Esophagus (tissue), 2 donors: Measurements from ENCODE around the gene UCHL3. TPM values are rescaled to one million over a fixed set of nuclear protein-coding genes. Genes with fewer than 3 reads are reported as not detected.

Source experiments
- H3K27ac ChIP-seq, 2 donors: one replicate each; pipeline ENCODE4 v1.5.1; 2013; ENCODE audit warnings: low read depth in 2 of 2, mild to moderate bottlenecking in 2 of 2, inconsistent platforms in 1 of 2, low read length in 1 of 2, moderate library complexity in 1 of 2
- H3K27me3 ChIP-seq, 2 donors: one replicate each; pipeline ENCODE4 v1.6.1; 2013; ENCODE audit warnings: low read length in 2 of 2, control low read depth in 1 of 2, mild to moderate bottlenecking in 1 of 2; ENCODE audit not compliant: insufficient read depth in 2 of 2, control insufficient read depth in 1 of 2
- H3K36me3 ChIP-seq, 2 donors: one replicate each; pipeline ENCODE4 v1.6.1; 2013; ENCODE audit warnings: low read length in 1 of 2; ENCODE audit not compliant: control insufficient read depth in 2 of 2, insufficient read depth in 2 of 2
- H3K4me1 ChIP-seq, 2 donors: one replicate each; pipeline ENCODE4 v1.6.1; 2013; ENCODE audit warnings: low read length in 1 of 2; ENCODE audit not compliant: control insufficient read depth in 2 of 2, insufficient read depth in 2 of 2
- H3K4me3 ChIP-seq, 2 donors: one replicate each; pipeline ENCODE4 v1.5.1; 2013; ENCODE audit warnings: low read length in 2 of 2, mild to moderate bottlenecking in 2 of 2, low read depth in 1 of 2, moderate library complexity in 1 of 2
- H3K9me3 ChIP-seq, 2 donors: one replicate each; pipeline ENCODE4 v1.6.1; 2013; ENCODE audit warnings: mild to moderate bottlenecking in 2 of 2, low read depth in 1 of 2, low read length in 1 of 2, moderate library complexity in 1 of 2; ENCODE audit not compliant: control insufficient read depth in 2 of 2, insufficient read depth in 1 of 2
- WGBS, 2 donors: extraction: QIAGEN DNeasy Blood & Tissue Kit; methylation state at CpG; one replicate each; pipeline ENCODE4 v1.1.7; 2013; 5-methylcytosine and 5-hydroxymethylcytosine counted together
- polyA plus RNA-seq, 2 donors: library from polyadenylated mRNA; stranded (reverse); fragments of 200-250 nt; gene quantifications; one replicate each; pipeline ENCODE4 v1.2.3, GENCODE V29; 2013
- donor health status: healthy with polysubstance abuse.
- donor health status: Bipolar disorder and iron deficiency.

Gene UCHL3
- polyA plus RNA-seq, 2 donors, result 30.3 to 72.7 TPM

DNA sequence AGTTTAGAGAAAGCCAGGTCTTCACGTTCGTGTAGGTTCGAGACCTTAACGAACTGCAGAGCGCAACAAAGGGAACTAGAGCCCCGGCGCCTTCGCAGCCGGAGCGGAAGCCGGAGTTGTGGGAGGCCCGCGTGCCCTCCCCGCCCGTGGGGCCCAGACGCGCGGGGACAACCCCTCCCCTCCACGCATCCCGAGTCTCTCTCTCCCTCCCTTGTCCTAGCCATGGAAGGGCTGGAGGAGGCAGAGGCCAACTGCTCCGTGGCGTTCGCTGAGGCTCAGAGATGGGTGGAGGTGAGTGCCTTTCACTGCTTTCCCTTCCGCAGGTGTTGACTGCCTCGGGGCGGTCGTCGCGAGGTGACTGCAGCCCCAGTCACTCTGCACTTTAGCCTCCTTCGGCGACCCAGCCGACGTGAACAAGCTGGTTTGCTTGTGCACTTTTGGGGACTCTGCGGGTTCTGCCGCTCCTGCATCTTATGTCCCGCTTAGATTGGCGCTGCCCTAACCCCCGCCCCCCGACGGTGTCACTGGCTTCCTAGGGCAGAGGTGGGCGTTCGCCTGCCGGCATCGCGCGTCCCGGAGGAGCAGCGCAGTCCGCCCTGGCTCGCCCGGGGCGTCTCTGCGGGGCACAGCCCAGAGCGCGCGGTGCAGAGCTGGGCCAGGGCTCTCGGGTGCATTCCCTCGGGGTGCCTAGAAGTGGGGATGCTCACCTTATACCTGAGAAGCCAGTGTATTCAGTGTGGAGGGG lies 87.0 kb downstream of the UCHL3 start:
- peaks cover 4 to 9% of the 10 kb centered on the region in 2 donors for H3K4me1 ChIP-seq
- WGBS, 2 donors, result 1 to 2% methylated on average over 58 of the region's 58 CpGs
- H3K27ac ChIP-seq, result no peak overlapping the region
- no peaks in the 10 kb centered on the region for H3K36me3 ChIP-seq
- H3K4me3 ChIP-seq, result peak overlapping the region; percentile 62 to 71
- H3K9me3 ChIP-seq, result no peaks in the 10 kb centered on the region
- H3K27me3 ChIP-seq, result no peaks in the 10 kb centered on the region

DNA sequence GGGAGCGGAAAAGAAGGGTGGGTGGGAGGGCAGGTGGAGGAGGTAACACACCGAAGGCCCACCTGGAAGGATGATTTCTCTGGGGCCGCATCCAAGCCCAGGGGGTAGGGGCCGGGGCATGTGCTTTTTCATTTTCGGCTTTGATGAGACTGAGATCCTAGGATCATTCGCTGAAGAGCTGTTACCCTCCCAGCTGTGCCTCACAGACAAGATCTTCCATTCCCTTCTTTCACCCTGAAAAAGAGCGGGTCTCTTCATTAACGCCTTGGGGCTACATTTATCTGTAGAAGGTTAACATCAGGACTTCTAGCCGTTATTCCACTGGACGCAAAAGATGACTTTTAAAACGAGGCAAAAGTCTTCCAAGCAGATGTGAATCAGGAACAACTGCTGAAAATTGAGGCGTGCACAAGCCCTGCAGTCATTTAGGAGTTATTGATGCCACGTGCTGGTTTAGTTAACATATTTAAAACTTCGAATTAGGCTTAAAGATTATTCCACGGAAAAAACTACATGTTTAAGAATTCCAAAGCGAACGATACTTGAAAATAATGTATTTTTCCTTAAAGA lies 87.7 kb downstream of the UCHL3 start:
- Histone ChIP-seq H3K27ac (no peak overlapping the region), H3K9me3 (no peaks in the 10 kb centered on the region), H3K27me3 (no peaks in the 10 kb centered on the region), H3K4me1 (peaks cover 4 to 9% of the 10 kb centered on the region in 2 donors), H3K4me3 (peak overlapping the region in 1 of 2 donors; percentile 62), H3K36me3 (no peaks in the 10 kb centered on the region)
- WGBS, 2 donors, result 19 to 31% methylated on average over 17 of the region's 17 CpGs

DNA sequence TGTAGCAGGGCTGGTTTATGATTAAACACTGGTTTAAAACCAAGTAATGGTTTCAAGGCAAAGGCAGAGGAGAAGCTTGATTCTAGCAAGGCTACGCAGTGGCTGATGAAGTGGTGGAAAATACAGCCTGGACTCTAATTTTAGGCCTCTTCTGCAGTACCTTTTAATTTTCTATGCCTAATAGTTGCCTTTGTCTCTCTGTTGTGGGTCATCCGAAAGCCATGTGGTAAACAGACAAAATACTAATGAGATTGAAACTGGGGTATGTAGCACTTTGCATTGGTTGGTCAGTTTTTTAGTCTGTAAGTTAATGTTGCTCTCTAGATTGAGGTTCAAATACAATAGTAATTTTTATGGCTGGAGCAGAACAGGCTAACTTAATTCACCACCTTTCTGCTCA lies 89.9 kb downstream of the UCHL3 start:
- Histone ChIP-seq H3K4me3 (no peak overlapping the region), H3K27me3 (no peaks in the 10 kb centered on the region), H3K4me1 (peaks cover 4 to 9% of the 10 kb centered on the region in 2 donors), H3K36me3 (no peaks in the 10 kb centered on the region), H3K9me3 (no peaks in the 10 kb centered on the region), H3K27ac (no peak overlapping the region)
- 89 to 98% methylated on average over 2 of the region's 2 CpGs for WGBS, 2 donors

- Histone ChIP-seq H3K9me3 (no peaks in the 10 kb centered on the region), H3K4me3 (no peak overlapping the region), H3K27me3 (no peaks in the 10 kb centered on the region), H3K4me1 (peaks cover 4 to 5% of the 10 kb centered on the region in 2 donors), H3K27ac (no peak overlapping the region), H3K36me3 (no peaks in the 10 kb centered on the region)
- 94% methylated on average over 6 of the region's 6 CpGs for WGBS, 2 donors
Observed at GRCh38 chr13:75641026-75641425, 91.4 kb downstream of the UCHL3 start.

DNA sequence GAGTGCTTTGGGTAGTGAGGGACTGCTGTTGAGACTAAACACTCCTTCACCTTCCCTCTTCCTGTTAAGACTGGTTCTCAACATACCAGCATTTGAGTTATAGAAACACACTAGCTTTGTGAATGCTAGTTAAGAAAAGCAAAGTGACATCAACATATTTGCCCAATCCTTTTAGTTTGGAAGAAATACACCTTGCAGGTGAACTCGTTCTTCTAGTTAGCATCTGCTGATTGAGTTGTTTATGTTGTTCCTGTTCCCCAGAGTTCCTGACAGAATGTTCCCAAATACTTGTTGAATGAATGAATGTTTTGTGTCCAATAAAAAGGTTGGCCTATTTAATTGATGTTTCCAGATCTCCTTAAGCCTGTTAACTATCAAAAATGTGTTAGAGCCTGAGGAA lies 93.6 kb downstream of the UCHL3 start:
- 51 to 59% methylated on average over 1 of the region's 1 CpG for WGBS, 2 donors
- H3K9me3 ChIP-seq, result no peaks in the 10 kb centered on the region
- H3K4me3 ChIP-seq, result no peak overlapping the region
- H3K4me1 ChIP-seq, result no peaks in the 10 kb centered on the region
- H3K27me3 ChIP-seq, result no peaks in the 10 kb centered on the region
- no peak overlapping the region for H3K27ac ChIP-seq
- no peaks in the 10 kb centered on the region for H3K36me3 ChIP-seq

DNA sequence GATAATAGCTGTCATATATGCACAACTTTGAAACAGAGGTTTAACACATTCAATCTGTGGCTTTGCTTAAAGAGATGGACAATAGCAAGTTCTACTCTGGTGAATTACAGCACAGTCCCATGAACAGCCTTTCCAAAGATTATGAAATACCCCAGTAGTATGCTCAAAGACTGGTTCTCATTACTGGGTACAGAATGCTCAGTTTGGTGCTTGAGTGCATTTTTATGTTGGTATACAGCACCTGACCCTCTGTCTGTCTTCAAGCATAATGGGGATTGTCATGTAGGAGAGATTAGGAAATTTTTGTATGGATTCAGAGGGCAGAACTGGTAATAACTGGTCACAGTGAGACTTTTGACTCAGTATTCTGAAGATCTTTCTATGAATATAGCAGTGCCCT lies 94.1 kb downstream of the UCHL3 start:
- no peaks in the 10 kb centered on the region for H3K9me3 ChIP-seq
- no peak overlapping the region for H3K27ac ChIP-seq
- H3K4me3 ChIP-seq, result no peak overlapping the region
- no peaks in the 10 kb centered on the region for H3K4me1 ChIP-seq
- no peaks in the 10 kb centered on the region for H3K36me3 ChIP-seq
- no peaks in the 10 kb centered on the region for H3K27me3 ChIP-seq

DNA sequence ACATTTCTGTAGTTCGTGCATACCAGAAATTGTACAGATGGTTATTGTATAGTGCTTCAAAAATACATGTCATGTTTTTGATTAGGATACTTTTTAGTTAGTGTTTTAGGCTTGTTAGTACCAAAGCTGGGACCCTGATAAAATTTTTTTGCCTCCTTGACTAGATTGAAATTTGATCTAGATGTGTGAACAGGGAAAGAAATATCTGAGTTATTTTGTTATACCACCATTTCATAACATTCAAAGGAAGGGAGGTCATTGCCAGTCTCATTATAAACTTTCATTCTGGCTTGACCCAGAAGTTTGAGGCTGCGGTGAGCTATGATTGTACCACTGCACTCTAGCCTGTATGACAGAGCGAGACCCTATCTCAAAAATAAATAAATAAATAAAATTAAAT lies 95.5 kb downstream of the UCHL3 start:
- Histone ChIP-seq H3K4me3 (no peak overlapping the region), H3K9me3 (no peaks in the 10 kb centered on the region), H3K36me3 (no peaks in the 10 kb centered on the region), H3K4me1 (no peaks in the 10 kb centered on the region), H3K27me3 (no peaks in the 10 kb centered on the region), H3K27ac (no peak overlapping the region)
- WGBS, 2 donors, result 92 to 93% methylated on average over 3 of the region's 3 CpGs

DNA sequence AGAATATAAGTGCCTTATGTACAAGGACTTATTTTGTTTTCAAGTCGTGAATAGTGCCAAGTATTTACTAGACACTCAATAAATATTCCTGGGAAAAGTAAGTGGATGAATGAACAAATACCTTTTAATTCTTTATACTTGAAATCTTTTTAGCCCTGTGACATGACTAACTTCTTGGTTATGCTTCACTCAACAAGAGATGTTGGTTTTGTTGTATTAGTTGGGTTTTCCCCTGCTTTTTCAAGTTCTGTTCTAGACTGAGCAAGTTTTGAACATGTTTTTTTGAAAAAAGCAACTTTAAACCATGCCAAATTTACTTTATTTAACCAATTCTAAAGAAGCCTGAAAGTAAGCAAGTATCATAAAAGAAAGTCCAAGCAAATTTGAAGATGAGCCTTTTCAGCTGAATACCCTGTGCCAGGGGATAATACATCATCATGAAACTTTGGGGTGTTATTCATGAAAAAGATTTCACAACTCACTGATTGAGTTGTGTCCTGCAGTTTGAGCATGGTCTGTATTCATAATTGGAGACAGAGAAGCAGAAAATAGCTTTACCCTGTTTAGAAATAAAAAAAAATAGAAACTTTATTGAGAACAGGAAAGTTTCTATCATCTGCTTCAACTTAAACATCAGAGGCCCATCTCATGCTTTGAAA lies 97.7 kb downstream of the UCHL3 start:
- Histone ChIP-seq H3K27me3 (no peaks in the 10 kb centered on the region), H3K4me1 (no peaks in the 10 kb centered on the region), H3K36me3 (no peaks in the 10 kb centered on the region), H3K4me3 (no peak overlapping the region), H3K9me3 (no peaks in the 10 kb centered on the region), H3K27ac (no peak overlapping the region)
- WGBS, 2 donors, result 53 to 73% methylated on average over 1 of the region's 1 CpG

DNA sequence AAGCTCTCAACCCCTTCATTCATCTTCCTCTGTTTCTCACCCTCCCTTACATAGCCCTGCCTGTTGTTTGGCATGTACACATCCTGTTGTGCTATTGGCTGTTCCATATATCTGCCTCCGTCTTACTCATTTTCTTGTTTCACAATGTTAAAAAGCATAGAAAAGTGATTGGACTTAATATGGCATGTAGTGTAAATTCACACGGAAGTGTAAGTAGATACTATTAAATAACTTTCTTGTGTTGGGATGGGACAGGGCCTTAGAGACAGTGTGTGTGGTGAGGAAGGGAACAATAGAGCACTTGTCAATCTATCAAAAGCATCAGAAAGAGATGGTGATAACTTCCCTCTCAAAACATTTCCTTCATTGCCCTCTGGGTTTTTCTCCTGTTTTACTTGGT lies 98.9 kb downstream of the UCHL3 start:
- Histone ChIP-seq H3K4me3 (no peak overlapping the region), H3K4me1 (no peaks in the 10 kb centered on the region), H3K27ac (no peak overlapping the region), H3K36me3 (no peaks in the 10 kb centered on the region), H3K27me3 (no peaks in the 10 kb centered on the region), H3K9me3 (no peaks in the 10 kb centered on the region)
- WGBS, 2 donors, result 94 to 97% methylated on average over 2 of the region's 2 CpGs

- no peaks in the 10 kb centered on the region for H3K4me1 ChIP-seq
- H3K4me3 ChIP-seq, result no peak overlapping the region
Observed at GRCh38 chr13:75651013-75651412, 101.4 kb downstream of the UCHL3 start.

More at GRCh38 chr13:75651013-75651412, 101.4 kb downstream of the UCHL3 start:
- Histone ChIP-seq H3K27me3 (no peaks in the 10 kb centered on the region), H3K27ac (no peak overlapping the region), H3K36me3 (no peaks in the 10 kb centered on the region), H3K9me3 (no peaks in the 10 kb centered on the region)
- 88 to 91% methylated on average over 2 of the region's 2 CpGs for WGBS, 2 donors
